ENCODE measurements around the gene GARS1.

- TF ChIP-seq CTCF (conservative IDR thresholded peaks at IDR 0.05; ENCODE audit: low read length) (no peak), EZH2phosphoT487 (IDR thresholded peaks at IDR 0.05; ENCODE audit: borderline replicate concordance) (no peak)
Observed at GRCh38 chr7:30575910-30576309, 18.8 kb upstream of the GARS1 start.
